ENCODE results near the gene CBARP. TPM values are rescaled to one million over a fixed set of nuclear protein-coding genes. Genes with fewer than 3 reads are reported as not detected.

Gene CBARP
- total and polyA plus RNA-seq, 2 of the 13 experiments (the other 11 are each of a cell fraction or from before 2014, with no cell fraction given), result 1.2 to 1.4 TPM

- no peak for TF ChIP-seq ZBTB34 (CRISPR knock-in tag; IDR thresholded peaks at IDR 0.05)
- 0 out of 2 replicates have a peak, but pooled peaks have one; percentile 13 for TF ChIP-seq POGK (CRISPR knock-in tag; conservative IDR thresholded peaks at IDR 0.05)
- no peak for TF ChIP-seq SRSF9 (IDR thresholded peaks at IDR 0.05; ENCODE audit: borderline replicate concordance, insufficient read depth, low read depth, low read length, poor library complexity, severe bottlenecking)
- no peak for TF ChIP-seq ZNF7 (CRISPR knock-in tag; IDR thresholded peaks at IDR 0.05)
- no peak for TF ChIP-seq ZBTB42 (CRISPR knock-in tag; IDR thresholded peaks at IDR 0.05)
- TF ChIP-seq ZNF710 (CRISPR knock-in tag; IDR thresholded peaks at IDR 0.05; ENCODE audit: borderline replicate concordance), result no peak
- no peak for TF ChIP-seq TP53 (CRISPR knock-in tag; conservative IDR thresholded peaks at IDR 0.05)
- no peak for TF ChIP-seq STAG1 (CRISPR knock-in tag; IDR thresholded peaks at IDR 0.05)
- TF ChIP-seq ZBTB43 (CRISPR knock-in tag; conservative IDR thresholded peaks at IDR 0.05), result no peak
- no peak for TF ChIP-seq SPEN (CRISPR knock-in tag; IDR thresholded peaks at IDR 0.05; ENCODE audit: low read depth)
- no peak for TF ChIP-seq MNT (IDR thresholded peaks at IDR 0.05)
- no peak for TF ChIP-seq RARG (CRISPR knock-in tag; IDR thresholded peaks at IDR 0.05; ENCODE audit: low read depth)
- no peak for TF ChIP-seq ZNF121 (CRISPR knock-in tag; IDR thresholded peaks at IDR 0.05)
- TF ChIP-seq TFDP2 (CRISPR knock-in tag; IDR thresholded peaks at IDR 0.05), result no peak
- no peak for TF ChIP-seq PRDM10 (CRISPR knock-in tag; IDR thresholded peaks at IDR 0.05; ENCODE audit: low read depth)
Measured at GRCh38 chr19:1206864-1207450, 30.8 kb downstream of the CBARP start (continued).
